HG02884 (cell line): ENCODE measurements around the gene ADGRB3.

Experiments
- ATAC-seq: cut with Tn5 transposase; IDR thresholded peaks from one replicate; pipeline ENCODE4 v1.9.1; 2021; ENCODE audit warnings: mild to moderate bottlenecking, moderate library complexity; ENCODE audit not compliant: unreplicated experiment

Gene ADGRB3

DNA sequence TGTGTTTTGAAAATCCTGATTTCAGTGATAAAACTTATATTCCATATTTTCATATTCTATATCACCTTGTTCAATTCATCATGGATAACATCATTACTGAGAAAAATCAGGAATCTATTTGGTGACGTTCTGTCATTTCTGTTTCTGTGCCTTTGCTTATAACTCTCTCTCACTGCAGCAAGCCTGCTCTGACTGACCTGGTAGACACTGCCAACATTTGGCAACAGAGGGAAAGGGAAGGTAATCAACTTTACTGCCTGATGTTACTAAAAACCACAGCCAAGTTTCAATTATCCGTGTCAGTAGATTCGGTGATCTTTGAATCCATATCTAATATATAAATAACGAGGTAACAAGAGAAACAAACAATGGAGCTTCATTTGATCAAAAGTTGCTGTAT is 659.8 kb downstream of the ADGRB3 start:
- no peak for ATAC-seq

GRCh38 chr6:69303382-69303781 is 668.3 kb downstream of the ADGRB3 start:
- no peak for ATAC-seq

GRCh38 chr6:69305456-69305855 is 670.4 kb downstream of the ADGRB3 start:
- no peak for ATAC-seq

DNA sequence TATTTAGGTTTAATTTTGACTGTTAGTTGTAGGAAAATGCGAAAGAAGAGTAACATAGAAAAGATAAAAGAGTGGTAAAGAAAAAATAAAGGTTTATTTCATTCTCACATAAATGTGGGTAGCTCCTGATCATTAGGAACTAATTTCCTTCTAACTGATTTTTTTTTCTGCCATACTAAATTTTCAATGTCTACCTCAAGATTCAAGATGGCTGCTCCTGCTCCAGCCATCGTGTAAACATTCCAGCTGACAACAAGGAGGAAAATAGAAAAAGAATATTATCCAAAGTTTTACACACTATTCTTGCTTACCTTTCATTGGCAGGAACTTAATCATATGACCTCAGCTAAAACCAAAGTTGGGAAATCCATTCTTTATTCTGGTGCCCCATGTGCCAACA is 673.5 kb downstream of the ADGRB3 start:
- ATAC-seq, result no peak

- no peak for ATAC-seq
These were observed 676.8 kb downstream of the ADGRB3 start for GRCh38 chr6:69311888-69312287.

- ATAC-seq, result no peak
These were observed 678.9 kb downstream of the ADGRB3 start for GRCh38 chr6:69314001-69314400.

GRCh38 chr6:69314531-69314930 is 679.4 kb downstream of the ADGRB3 start:
- ATAC-seq, result no peak

GRCh38 chr6:69331886-69332285 is 696.8 kb downstream of the ADGRB3 start:
- no peak for ATAC-seq

DNA sequence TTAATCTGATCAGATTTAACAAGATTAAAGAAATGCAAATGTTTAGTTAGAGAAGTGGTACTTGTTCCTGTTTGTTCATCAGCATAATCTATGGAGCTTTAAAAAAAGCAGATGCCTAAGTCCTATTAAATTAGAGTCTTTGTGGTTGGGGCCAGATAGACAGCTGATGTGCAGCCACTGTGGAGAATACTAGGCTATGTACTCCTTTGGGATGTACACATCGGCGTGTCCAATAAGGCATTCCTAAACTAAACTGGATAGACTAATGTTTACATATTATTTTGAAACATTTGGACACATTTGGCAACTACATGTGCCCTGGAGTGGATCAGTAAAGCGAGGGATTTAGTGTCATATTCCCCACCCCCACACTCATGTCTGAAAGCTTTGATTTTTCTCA is 702.2 kb downstream of the ADGRB3 start:
- ATAC-seq, result no peak

- ATAC-seq, result no peak
These were observed 703.5 kb downstream of the ADGRB3 start for GRCh38 chr6:69338431-69339162.

- ATAC-seq, result no peak
These were observed 704.1 kb downstream of the ADGRB3 start for GRCh38 chr6:69339163-69339550.

DNA sequence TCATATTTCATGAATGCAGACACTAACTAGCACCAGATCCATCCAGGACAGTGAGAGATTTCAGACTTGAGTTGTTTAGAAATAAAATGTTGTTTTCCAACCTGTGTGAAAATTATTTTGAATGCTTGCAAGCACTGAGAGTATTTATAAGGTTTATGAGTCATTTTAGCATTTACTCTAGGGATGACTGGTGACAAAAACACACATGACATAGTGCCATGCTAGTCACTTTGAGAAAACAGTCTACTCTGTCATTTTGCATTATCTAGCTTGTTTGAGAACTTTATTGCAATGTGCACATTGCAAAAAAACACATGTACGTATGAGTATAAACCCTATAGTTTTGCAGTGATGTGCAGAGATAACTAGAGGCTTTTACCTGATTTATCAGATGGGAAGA is 705.1 kb downstream of the ADGRB3 start:
- no peak for ATAC-seq

- ATAC-seq, result no peak
These were observed 708.8 kb downstream of the ADGRB3 start for GRCh38 chr6:69343851-69344250.

DNA sequence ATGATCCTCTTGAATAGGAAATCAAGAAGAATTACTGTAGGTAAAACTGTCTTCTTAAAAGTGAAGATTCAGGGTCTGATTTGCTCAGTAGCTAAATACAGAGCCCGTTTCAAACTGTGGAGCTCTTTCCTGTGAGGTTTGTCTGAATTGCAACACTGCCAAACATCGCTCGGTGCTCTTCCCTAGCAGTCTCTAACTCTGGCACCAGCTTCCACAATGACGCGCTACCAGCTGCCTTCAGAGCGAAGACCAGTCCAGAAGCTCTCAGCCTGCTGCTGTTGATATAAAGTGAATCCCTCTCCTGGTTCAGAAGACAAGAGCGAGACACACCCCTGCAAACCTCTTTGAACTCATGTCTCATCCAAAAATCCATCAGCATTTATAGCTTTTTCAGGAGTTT is 714.7 kb downstream of the ADGRB3 start:
- no peak for ATAC-seq

GRCh38 chr6:69362209-69362608 is 727.1 kb downstream of the ADGRB3 start:
- ATAC-seq, result no peak

DNA sequence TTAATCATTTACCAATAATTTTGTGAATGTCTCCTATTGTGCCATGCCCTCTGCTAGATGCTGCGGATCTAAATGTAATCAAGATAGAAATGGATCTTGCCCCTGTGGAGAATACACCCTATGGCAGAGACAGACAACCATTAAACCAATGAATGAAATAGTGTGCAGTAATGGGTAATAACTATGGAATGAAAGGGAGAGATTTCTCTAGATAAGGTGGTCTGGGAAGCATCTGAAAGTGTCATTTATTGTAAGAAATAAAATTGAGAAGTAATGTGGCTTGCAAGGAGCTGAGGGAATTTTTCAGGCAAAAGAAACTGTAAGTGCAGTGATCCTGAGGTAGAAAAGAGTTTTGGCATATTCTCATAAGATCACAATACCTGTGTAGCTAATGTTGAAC is 731.7 kb downstream of the ADGRB3 start:
- no peak for ATAC-seq

GRCh38 chr6:69368613-69369012 is 733.5 kb downstream of the ADGRB3 start:
- ATAC-seq, result no peak

DNA sequence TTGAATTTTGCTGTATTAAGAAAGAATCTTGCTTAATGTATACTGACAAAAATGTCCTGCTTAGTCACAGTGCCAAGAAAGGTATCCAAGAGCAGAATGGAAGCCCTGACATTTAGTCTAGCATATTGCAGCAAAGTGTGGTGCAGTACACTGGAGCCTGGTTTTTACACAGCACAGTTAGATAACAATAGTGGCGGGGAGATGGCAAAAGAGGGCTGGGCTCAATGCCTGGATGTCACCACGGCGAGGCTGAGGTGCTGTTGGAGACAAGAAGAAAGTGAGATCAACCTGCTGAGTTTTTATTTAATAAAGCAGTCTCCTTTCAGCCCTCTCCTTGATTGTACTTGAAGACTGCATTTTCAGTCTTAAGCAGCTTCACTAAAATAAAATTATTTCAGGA is 735.7 kb downstream of the ADGRB3 start:
- ATAC-seq, result no peak

- ATAC-seq, result no peak
These were observed 743.2 kb downstream of the ADGRB3 start for GRCh38 chr6:69378326-69378725.

DNA sequence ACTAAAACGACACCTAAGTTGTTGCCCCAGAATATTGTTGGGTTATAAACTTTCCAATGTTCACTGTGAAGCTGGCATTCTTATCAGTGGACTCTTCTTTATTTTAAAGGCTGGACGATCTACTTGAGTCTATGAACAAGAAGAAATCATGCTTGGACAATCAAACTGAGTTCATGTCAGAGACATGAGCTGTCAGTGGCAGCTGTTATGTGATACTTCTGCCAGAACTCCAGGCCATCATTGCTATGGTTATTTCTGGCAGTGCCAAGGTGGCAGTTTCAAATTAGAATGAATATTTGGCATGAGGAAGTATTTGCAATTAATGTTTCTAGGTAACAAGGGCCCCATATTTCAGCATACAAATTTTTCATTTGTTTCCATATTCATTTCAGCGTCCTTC is 744.4 kb downstream of the ADGRB3 start:
- no peak for ATAC-seq

DNA sequence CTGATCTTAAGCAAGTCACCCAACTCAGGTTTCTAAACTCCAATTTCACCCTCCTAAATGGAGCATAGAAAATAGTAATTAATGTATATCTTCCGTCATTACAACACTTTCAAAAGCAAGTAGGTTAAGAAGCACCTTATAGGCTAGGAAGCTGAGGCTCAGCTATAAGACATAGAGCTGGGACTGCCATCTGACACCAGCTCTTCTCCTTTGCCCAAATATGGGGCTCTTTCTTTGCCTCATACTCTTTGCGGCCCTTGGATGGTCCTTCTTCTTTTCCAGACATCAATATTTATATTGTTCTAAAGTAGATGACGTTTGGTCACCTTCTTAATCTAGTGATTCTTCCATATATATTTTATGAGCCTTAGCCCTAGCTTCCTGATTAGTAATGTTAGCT is 748.5 kb downstream of the ADGRB3 start:
- ATAC-seq, result no peak

DNA sequence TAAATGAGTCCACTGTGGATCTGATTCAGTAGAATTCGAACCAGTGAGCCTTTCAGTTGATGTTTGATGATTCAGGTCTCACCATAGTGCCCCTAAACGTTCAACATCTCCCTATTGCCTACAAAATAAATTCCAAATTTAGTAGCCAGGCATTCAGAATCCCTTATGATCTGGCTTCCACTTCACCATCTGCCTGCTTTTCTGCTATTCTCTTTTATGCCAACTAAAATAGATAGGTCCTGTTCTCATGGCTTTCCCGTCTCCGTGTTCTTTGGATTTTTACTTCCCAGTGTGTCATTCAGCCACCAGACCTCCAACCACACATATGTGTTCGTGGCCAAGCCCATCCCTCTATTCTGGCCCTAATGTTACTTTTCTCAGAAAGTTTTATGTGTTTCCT is 751.3 kb downstream of the ADGRB3 start:
- ATAC-seq, result no peak

DNA sequence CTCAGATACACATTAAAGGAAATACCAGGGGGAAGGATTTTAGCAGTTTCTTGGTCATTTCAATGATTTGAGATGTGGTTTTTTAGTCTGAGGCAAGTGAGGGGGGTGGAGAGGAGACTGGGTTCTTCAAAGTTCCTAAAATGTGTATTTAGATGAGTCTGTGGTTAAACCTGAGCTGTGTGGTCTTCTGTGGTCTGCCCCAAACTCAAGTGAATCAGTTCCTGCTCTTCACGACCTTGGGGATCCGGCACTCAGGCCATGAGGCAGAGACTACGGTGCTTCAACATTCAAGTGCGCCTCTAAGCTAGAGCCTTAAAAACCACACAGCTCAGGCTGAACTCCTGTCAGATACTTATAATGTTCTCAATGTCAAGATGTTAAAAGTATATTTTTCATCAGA is 755.0 kb downstream of the ADGRB3 start:
- ATAC-seq, result no peak
